ENCODE results near the gene CFHR4. TPM values are rescaled to one million over a fixed set of nuclear protein-coding genes. Genes with fewer than 3 reads are reported as not detected.
"Not testable (repeated sequence)": the region's sequence is repeated elsewhere in the genome, so short reads cannot be mapped to it uniquely, and the experiment has no call there.

The CFHR4 gene
- total RNA-seq, 1 donor from 2014 or later: not detected

DNA sequence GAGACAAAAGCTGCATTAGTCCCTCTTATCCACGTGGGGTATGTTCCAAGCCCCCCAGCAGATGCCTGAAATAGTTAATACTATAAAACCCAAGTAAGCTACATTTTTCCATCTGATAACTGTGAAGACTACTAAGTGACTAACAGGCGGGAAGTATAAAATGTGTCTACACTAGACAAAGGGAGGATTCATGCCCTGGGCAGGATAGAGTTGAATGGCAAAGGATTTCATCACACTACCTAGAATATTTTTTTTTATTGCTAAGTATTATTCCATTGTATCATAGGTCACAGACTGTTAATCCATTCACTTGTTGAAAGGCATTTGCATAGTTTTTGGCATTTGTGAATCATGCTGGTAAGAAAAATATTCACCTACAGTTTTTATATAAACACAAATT, 26.4 kb upstream of the CFHR4 start:
- Histone ChIP-seq H3K36me3 (no peaks in the 10 kb centered on the region), H3K27me3 (no peaks in the 10 kb centered on the region), H3K4me1 (no peaks in the 10 kb centered on the region), H3K4me3 (no peak overlapping the region), H3K27ac (no peak overlapping the region), H3K9me3 (no peaks in the 10 kb centered on the region)
- DNase-seq (ENCODE audit: low spot score in 2 of 2): no peak
- TF ChIP-seq, protein P1, sequence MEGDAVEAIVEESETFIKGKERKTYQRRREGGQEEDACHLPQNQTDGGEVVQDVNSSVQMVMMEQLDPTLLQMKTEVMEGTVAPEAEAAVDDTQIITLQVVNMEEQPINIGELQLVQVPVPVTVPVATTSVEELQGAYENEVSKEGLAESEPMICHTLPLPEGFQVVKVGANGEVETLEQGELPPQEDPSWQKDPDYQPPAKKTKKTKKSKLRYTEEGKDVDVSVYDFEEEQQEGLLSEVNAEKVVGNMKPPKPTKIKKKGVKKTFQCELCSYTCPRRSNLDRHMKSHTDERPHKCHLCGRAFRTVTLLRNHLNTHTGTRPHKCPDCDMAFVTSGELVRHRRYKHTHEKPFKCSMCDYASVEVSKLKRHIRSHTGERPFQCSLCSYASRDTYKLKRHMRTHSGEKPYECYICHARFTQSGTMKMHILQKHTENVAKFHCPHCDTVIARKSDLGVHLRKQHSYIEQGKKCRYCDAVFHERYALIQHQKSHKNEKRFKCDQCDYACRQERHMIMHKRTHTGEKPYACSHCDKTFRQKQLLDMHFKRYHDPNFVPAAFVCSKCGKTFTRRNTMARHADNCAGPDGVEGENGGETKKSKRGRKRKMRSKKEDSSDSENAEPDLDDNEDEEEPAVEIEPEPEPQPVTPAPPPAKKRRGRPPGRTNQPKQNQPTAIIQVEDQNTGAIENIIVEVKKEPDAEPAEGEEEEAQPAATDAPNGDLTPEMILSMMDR (IDR thresholded peaks at IDR 0.05): no peak
- intact Hi-C loops (cut with DNase I): no loop called here

DNA sequence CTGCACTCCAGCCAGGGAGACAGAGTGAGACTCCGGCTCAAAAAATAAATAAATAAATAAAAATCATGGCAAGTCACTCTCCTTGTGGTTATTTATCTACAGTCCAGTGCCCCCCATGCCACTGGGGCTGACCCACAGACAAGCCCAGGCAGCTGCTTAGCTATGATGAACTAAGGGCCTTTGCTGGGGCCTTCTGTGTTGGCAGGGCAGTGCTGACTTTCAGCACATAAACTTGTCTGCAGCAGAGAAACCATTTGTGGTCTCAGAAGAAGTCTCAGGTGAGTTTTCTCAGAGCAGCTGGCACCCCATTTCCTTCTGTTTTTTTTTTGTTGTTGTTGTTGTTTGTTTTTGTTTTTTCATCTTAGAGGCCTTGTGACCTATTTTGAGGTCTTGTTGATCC, 20.9 kb upstream of the CFHR4 start:
- DNase-seq (ENCODE audit: low spot score in 2 of 2): no peak
- H3K27ac ChIP-seq: no peak overlapping the region
- intact Hi-C loops (cut with DNase I): no loop called here
- H3K36me3 ChIP-seq: no peaks in the 10 kb centered on the region
- H3K9me3 ChIP-seq: no peaks in the 10 kb centered on the region
- TF ChIP-seq, protein P1 (IDR thresholded peaks at IDR 0.05): no peak
- no peak overlapping the region for H3K4me3 ChIP-seq
- no peaks in the 10 kb centered on the region for H3K27me3 ChIP-seq
- no peaks in the 10 kb centered on the region for H3K4me1 ChIP-seq

DNA sequence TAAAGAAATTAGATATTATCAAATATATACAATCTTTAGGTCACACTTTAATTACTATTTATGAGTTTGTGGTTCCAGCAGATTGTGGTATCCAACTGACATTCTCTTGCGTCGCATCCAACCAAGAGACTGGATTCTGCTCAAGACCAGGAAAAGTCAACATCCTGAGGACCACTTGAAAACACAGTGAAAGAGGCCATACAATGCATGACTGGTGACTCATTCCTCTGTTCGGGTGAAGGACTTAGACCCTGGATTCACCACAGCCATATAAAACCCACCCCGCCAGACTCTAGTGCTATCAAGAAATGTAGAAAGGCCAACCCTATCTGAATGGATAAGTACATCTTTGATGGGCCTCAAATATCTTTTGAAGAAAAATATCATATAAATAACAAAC, 14.5 kb upstream of the CFHR4 start:
- DNase-seq (ENCODE audit: low spot score in 2 of 2): no peak
- TF ChIP-seq, protein P1 (IDR thresholded peaks at IDR 0.05): no peak
- Histone ChIP-seq H3K4me3 (no peak overlapping the region), H3K9me3 (no peaks in the 10 kb centered on the region), H3K27ac (no peak overlapping the region), H3K4me1 (no peaks in the 10 kb centered on the region), H3K36me3 (no peaks in the 10 kb centered on the region), H3K27me3 (no peaks in the 10 kb centered on the region)
- intact Hi-C loops (cut with DNase I): no loop called here

DNA sequence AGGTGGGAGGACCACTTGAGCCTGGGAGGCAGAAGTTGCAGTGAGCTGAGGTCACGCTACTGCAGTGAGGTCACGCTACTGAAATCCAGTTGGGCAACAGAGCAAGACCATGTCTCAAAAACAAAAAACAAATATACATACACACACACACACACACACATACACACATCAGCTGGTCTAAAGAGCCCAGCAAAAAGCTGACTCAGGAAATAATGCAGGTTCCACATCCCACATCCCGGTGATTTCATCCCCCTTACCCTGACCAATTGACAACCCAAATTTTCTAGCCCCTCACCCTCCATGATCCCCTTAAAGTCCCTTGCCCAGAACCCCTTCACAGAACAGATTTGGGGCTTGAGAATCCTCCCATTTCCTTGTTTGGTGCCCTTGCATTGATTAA, 11.9 kb upstream of the CFHR4 start:
- TF ChIP-seq, protein P1 (IDR thresholded peaks at IDR 0.05): no peak
- Histone ChIP-seq H3K4me3 (no peak overlapping the region), H3K4me1 (no peaks in the 10 kb centered on the region), H3K9me3 (no peaks in the 10 kb centered on the region), H3K27ac (no peak overlapping the region), H3K36me3 (no peaks in the 10 kb centered on the region), H3K27me3 (no peaks in the 10 kb centered on the region)
- DNase-seq (ENCODE audit: low spot score in 2 of 2): no peak
- intact Hi-C loops (cut with DNase I): no loop called here

DNA sequence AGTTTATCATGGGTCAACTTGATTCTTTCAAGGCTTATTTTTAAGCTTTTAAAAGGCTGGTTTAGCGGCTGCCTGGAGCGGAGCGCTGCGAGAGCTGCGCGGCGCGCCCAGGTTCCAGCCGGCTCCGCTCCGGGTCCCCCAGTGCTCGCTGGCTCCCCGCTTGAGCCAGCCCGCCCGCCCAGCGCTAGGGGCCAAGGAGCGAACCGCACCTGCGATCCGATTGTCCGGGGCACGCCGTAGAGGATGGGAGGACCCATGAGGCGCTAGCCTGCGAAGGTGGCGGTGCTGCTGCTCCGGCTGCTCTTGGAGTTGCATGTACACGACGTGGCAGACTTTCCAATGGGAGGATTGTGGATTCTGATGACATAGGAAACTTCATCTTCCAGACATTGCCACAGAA, 9.9 kb upstream of the CFHR4 start:
- Histone ChIP-seq H3K9me3 (no peaks in the 10 kb centered on the region), H3K27ac (no peak overlapping the region), H3K36me3 (no peaks in the 10 kb centered on the region), H3K4me1 (no peaks in the 10 kb centered on the region), H3K27me3 (no peaks in the 10 kb centered on the region), H3K4me3 (no peak overlapping the region)
- intact Hi-C loops (cut with DNase I): no loop called here
- TF ChIP-seq, protein P1 (IDR thresholded peaks at IDR 0.05): no peak
- no peak for DNase-seq (ENCODE audit: low spot score in 2 of 2)

DNA sequence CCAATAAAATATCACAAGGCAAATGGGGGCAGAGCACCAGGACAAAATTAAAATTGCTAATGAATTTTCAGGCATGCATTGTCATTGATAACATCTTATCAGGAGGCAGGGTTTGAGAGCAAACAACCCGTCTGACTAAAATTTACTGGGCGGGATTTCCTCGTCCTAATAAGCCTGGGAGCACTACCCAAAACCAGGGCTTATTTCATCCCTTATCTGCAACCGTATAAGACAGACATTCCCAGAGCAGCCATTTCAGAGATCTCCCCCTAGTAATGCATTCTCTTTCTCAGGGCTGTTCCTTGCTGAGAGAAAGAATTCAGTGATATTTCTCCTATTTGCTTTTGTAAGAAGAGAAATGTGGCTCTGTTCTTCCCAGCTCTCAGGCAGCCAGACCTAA, 1.3 kb upstream of the CFHR4 start:
- DNase-seq (ENCODE audit: low spot score in 2 of 2); H3K4me1 ChIP-seq; H3K4me3 ChIP-seq; H3K27ac ChIP-seq; H3K27me3 ChIP-seq; H3K9me3 ChIP-seq; H3K36me3 ChIP-seq; intact Hi-C loops (cut with DNase I): not testable (repeated sequence)
